HAP-1 (cell line): ENCODE measurements around the gene TMX3.

Source experiments
- DNase-seq, 2 experiments: peaks; one replicate each; pipeline ENCODE4 v3.0.0-alpha.2; 2016 to 2020; ENCODE audit warnings: low spot score in 2 of 2
- H3K27me3 ChIP-seq: fragments of 250-450 bp; sonication (Bioruptor Pico); 2 replicates; pipeline ENCODE4 v1.5.1; 2020; ENCODE audit warnings: low read depth, mild to moderate bottlenecking, moderate library complexity
- H3K36me3 ChIP-seq: fragments of 250-450 bp; sonication (Bioruptor Pico); replicated peaks from 2 replicates; pipeline ENCODE4 v1.5.1; 2020; ENCODE audit warnings: mild to moderate bottlenecking
- H3K4me1 ChIP-seq: fragments of 250-450 bp; sonication (Bioruptor Pico); 2 replicates; pipeline ENCODE4 v1.5.1; 2020; ENCODE audit warnings: mild to moderate bottlenecking
- H3K4me3 ChIP-seq: fragments of 250-450 bp; sonication (Bioruptor Pico); 2 replicates; pipeline ENCODE4 v1.5.1; 2020; ENCODE audit warnings: mild to moderate bottlenecking, moderate library complexity
- H3K9me3 ChIP-seq: fragments of 250-450 bp; sonication (Bioruptor Pico); 2 replicates; pipeline ENCODE4 v1.5.1; 2020; ENCODE audit warnings: mild to moderate bottlenecking, moderate library complexity
- in situ Hi-C: fragments of 300-500 bp; cut with MboI; formaldehyde crosslinking; loops from 3 replicates; pipeline ENCODE4 v1.14.3; 2020; ENCODE audit warnings: low sequenced_read_pairs, inconsistent platforms, mixed read lengths

The TMX3 gene

GRCh38 chr18:68696937-68697336 is 18.0 kb downstream of the TMX3 start:
- in situ Hi-C loops, result no loop called here

GRCh38 chr18:68694316-68694715 is 20.6 kb downstream of the TMX3 start:
- H3K36me3 ChIP-seq, result peaks cover 46% of the 10 kb centered on the region
- in situ Hi-C loops, result no loop called here
- H3K27me3 ChIP-seq, result no peaks in the 10 kb centered on the region
- DNase-seq, result no peak
- no peak overlapping the region for H3K4me3 ChIP-seq
- H3K9me3 ChIP-seq, result no peaks in the 10 kb centered on the region
- no peaks in the 10 kb centered on the region for H3K4me1 ChIP-seq

More at GRCh38 chr18:68696937-68697336, 18.0 kb downstream of the TMX3 start:
- no peak for DNase-seq
- Histone ChIP-seq H3K36me3 (peaks cover 52% of the 10 kb centered on the region), H3K9me3 (no peaks in the 10 kb centered on the region), H3K4me3 (no peak overlapping the region), H3K4me1 (no peaks in the 10 kb centered on the region), H3K27me3 (no peaks in the 10 kb centered on the region)

- peaks cover 46% of the 10 kb centered on the region for H3K36me3 ChIP-seq
- no peaks in the 10 kb centered on the region for H3K9me3 ChIP-seq
- in situ Hi-C loops, result no loop called here
- no peaks in the 10 kb centered on the region for H3K27me3 ChIP-seq
- H3K4me3 ChIP-seq, result no peak overlapping the region
- no peak for DNase-seq
- no peaks in the 10 kb centered on the region for H3K4me1 ChIP-seq
Observed at GRCh38 chr18:68693091-68693815, 21.7 kb downstream of the TMX3 start.

GRCh38 chr18:68679528-68679927 is 35.4 kb downstream of the TMX3 start:
- no peaks in the 10 kb centered on the region for H3K27me3 ChIP-seq
- no peak for DNase-seq
- in situ Hi-C loops, result no loop called here
- H3K36me3 ChIP-seq, result peaks cover 49% of the 10 kb centered on the region
- no peaks in the 10 kb centered on the region for H3K9me3 ChIP-seq
- H3K4me3 ChIP-seq, result no peak overlapping the region
- H3K4me1 ChIP-seq, result no peaks in the 10 kb centered on the region

GRCh38 chr18:68676913-68677312 is 38.0 kb downstream of the TMX3 start:
- Histone ChIP-seq H3K27me3 (no peaks in the 10 kb centered on the region), H3K4me3 (no peak overlapping the region), H3K9me3 (no peaks in the 10 kb centered on the region), H3K36me3 (peaks cover 42% of the 10 kb centered on the region), H3K4me1 (no peaks in the 10 kb centered on the region)
- in situ Hi-C loops, result no loop called here
- no peak for DNase-seq

GRCh38 chr18:68667121-68667520 is 47.8 kb downstream of the TMX3 start:
- Histone ChIP-seq H3K9me3 (no peaks in the 10 kb centered on the region), H3K27me3 (no peaks in the 10 kb centered on the region), H3K36me3 (no peaks in the 10 kb centered on the region), H3K4me3 (no peak overlapping the region), H3K4me1 (no peaks in the 10 kb centered on the region)
- in situ Hi-C loops, result loop anchor here (25.0 kb wide), 1 partner anchor 1455 kb away; no protein-coding TSS in a partner anchor
- no peak for DNase-seq

GRCh38 chr18:68666381-68666780 is 48.5 kb downstream of the TMX3 start:
- H3K36me3 ChIP-seq, result no peaks in the 10 kb centered on the region
- no peaks in the 10 kb centered on the region for H3K4me1 ChIP-seq
- in situ Hi-C loops, result loop anchor here (25.0 kb wide), 1 partner anchor 1454 kb away; no protein-coding TSS in a partner anchor
- H3K27me3 ChIP-seq, result no peaks in the 10 kb centered on the region
- DNase-seq, result no peak
- H3K4me3 ChIP-seq, result no peak overlapping the region
- H3K9me3 ChIP-seq, result no peaks in the 10 kb centered on the region

GRCh38 chr18:68665628-68666027 is 49.3 kb downstream of the TMX3 start:
- Histone ChIP-seq H3K4me1 (no peaks in the 10 kb centered on the region), H3K36me3 (no peaks in the 10 kb centered on the region), H3K27me3 (no peaks in the 10 kb centered on the region), H3K4me3 (no peak overlapping the region), H3K9me3 (no peaks in the 10 kb centered on the region)
- in situ Hi-C loops, result loop anchor here (25.0 kb wide), 1 partner anchor 1453 kb away; no protein-coding TSS in a partner anchor
- no peak for DNase-seq

- H3K9me3 ChIP-seq, result no peaks in the 10 kb centered on the region
- no peaks in the 10 kb centered on the region for H3K36me3 ChIP-seq
- H3K4me3 ChIP-seq, result no peak overlapping the region
- H3K4me1 ChIP-seq, result no peaks in the 10 kb centered on the region
- no peak for DNase-seq
- H3K27me3 ChIP-seq, result no peaks in the 10 kb centered on the region
- in situ Hi-C loops, result loop anchor here (25.0 kb wide), 1 partner anchor 1450 kb away; no protein-coding TSS in a partner anchor
Observed at GRCh38 chr18:68662754-68663153, 52.2 kb downstream of the TMX3 start.

- DNase-seq, result peak in 1 of 2 experiments; percentile 53
- H3K27me3 ChIP-seq, result no peaks in the 10 kb centered on the region
- H3K4me1 ChIP-seq, result no peaks in the 10 kb centered on the region
- H3K36me3 ChIP-seq, result no peaks in the 10 kb centered on the region
- no peak overlapping the region for H3K4me3 ChIP-seq
- H3K9me3 ChIP-seq, result no peaks in the 10 kb centered on the region
- in situ Hi-C loops, result loop anchor here (25.0 kb wide), 1 partner anchor 1448 kb away; no protein-coding TSS in a partner anchor
Observed at GRCh38 chr18:68660354-68661183, 54.3 kb downstream of the TMX3 start.

GRCh38 chr18:68648191-68648590 is 66.7 kb downstream of the TMX3 start:
- no peaks in the 10 kb centered on the region for H3K9me3 ChIP-seq
- in situ Hi-C loops, result no loop called here
- no peaks in the 10 kb centered on the region for H3K27me3 ChIP-seq
- DNase-seq, result no peak
- no peaks in the 10 kb centered on the region for H3K36me3 ChIP-seq
- no peak overlapping the region for H3K4me3 ChIP-seq
- H3K4me1 ChIP-seq, result no peaks in the 10 kb centered on the region

GRCh38 chr18:68642003-68642402 is 72.9 kb downstream of the TMX3 start:
- DNase-seq, result no peak
- no peaks in the 10 kb centered on the region for H3K4me1 ChIP-seq
- in situ Hi-C loops, result no loop called here

GRCh38 chr18:68640861-68641260 is 74.0 kb downstream of the TMX3 start:
- no peak for DNase-seq
- Histone ChIP-seq H3K9me3 (no peaks in the 10 kb centered on the region), H3K4me3 (no peak overlapping the region), H3K36me3 (no peaks in the 10 kb centered on the region), H3K27me3 (no peaks in the 10 kb centered on the region), H3K4me1 (no peaks in the 10 kb centered on the region)
- in situ Hi-C loops, result no loop called here

More at GRCh38 chr18:68642003-68642402, 72.9 kb downstream of the TMX3 start:
- no peaks in the 10 kb centered on the region for H3K36me3 ChIP-seq
- H3K9me3 ChIP-seq, result no peaks in the 10 kb centered on the region
- no peaks in the 10 kb centered on the region for H3K27me3 ChIP-seq
- H3K4me3 ChIP-seq, result no peak overlapping the region

GRCh38 chr18:68638613-68639012 is 76.3 kb downstream of the TMX3 start:
- Histone ChIP-seq H3K4me1 (no peaks in the 10 kb centered on the region), H3K36me3 (no peaks in the 10 kb centered on the region), H3K9me3 (no peaks in the 10 kb centered on the region), H3K4me3 (no peak overlapping the region), H3K27me3 (no peaks in the 10 kb centered on the region)
- no peak for DNase-seq
- in situ Hi-C loops, result no loop called here
